SK-N-MC (cell line): ENCODE measurements around the gene DRP2.

ENCODE experiments used
- EZH2 ChIP-seq: fragments of 200-600 bp; sonication (generic); IDR thresholded peaks from one replicate; pipeline ENCODE4 v1.6.1; 2017; ENCODE audit warnings: antibody characterized with exemption
- POLR2AphosphoS5 ChIP-seq: IDR thresholded peaks from 2 replicates; pipeline ENCODE4 v1.6.1; 2012; ENCODE audit warnings: mild to moderate bottlenecking, low read depth, low read length, borderline replicate concordance

DNA sequence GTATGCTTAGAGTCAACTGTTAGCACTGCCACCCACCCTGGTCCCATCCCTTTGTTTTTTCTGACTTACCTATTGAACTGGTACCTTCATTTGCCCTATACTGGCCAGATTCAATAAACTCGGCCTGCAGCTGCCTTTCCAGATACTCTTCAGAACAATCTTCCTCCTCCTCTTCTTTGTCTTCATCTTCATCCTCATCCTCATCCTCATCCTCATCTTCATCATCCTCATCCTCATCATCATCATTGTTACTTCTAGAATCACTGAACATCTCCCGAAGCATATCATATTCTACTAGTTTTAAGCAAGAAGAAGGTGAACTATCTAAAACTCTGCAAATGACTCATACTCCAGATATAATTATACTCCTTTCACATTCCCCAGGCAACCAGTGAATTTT is 56.7 kb downstream of the DRP2 start:
- TF ChIP-seq POLR2AphosphoS5 (no peak), EZH2 (no peak)
